ENCODE results near the gene PROM1.

Gene PROM1

DNA sequence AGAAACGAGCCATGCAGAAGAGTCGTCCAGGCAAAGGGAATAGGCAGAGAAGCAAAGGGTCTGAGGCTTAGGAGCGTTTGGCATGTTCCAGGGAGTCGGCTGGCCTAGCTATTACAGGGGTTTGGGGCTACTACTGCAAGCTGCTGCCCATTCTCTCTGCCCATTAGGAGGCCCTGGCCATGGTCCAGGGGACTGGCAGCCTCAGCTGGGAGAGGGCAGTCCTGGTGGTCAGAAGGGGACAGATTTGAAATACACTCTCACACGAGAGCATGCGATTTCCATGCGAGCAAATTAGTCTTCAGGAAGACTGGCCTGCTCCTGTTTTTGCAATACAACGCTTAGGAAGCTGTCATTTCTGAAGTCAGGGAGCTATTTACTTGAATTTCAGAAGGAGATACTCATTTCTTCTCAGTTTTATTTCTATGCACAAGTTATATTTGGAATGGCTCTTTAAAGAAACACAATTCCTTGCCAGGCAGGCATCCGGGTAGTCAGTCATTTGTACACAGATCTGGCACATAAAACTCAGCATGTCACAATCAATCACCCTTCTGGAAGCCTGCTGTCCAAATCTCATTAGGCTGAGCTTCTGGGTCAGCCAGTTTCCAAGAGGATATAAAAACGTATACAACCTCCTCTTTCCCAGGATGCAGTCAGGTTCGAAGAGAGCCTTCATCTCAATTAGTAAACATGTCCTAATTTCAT lies 27.0 kb downstream of the PROM1 start:
- TF ChIP-seq, protein P1, sequence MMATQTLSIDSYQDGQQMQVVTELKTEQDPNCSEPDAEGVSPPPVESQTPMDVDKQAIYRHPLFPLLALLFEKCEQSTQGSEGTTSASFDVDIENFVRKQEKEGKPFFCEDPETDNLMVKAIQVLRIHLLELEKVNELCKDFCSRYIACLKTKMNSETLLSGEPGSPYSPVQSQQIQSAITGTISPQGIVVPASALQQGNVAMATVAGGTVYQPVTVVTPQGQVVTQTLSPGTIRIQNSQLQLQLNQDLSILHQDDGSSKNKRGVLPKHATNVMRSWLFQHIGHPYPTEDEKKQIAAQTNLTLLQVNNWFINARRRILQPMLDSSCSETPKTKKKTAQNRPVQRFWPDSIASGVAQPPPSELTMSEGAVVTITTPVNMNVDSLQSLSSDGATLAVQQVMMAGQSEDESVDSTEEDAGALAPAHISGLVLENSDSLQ (IDR thresholded peaks at IDR 0.05): peak; percentile 87
- TF ChIP-seq ARNT (IDR thresholded peaks at IDR 0.05): no peak
- peak; percentile 27 for DNase-seq (ENCODE audit: extremely low spot score)
- ChIA-PET POLR2A (no interaction called here), CTCF (interaction anchor here (0.7 to 1.3 kb wide), 2 partner anchors 13 to 19 kb away, joined by 3 read pairs; no protein-coding TSS in a partner anchor)

DNA sequence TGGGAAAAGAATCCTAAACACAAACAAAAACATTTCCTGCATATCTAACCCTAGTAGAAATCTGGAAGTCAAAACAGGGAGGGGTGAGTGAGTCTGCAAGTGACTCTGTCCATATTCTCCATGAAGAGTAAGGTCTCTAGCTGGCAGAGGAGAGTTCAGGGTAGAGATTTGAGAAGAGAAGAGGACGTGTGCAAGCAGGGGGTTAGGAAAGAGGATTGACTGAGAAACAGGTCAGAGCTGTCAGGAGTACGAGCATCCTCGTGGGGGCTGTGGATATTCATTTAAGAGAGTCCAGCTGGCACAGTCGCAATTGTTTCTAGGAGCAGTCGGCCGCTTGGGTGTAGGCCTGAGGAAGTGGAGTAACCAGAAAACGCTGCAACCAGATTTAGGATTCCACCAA lies 27.9 kb downstream of the PROM1 start:
- CTCF ChIA-PET: no interaction called here
- POLR2A ChIA-PET: no interaction called here
- DNase-seq (ENCODE audit: extremely low spot score): no peak
- TF ChIP-seq SP1 (IDR thresholded peaks at IDR 0.05): no peak
- TF ChIP-seq, protein P1 (IDR thresholded peaks at IDR 0.05): no peak

DNA sequence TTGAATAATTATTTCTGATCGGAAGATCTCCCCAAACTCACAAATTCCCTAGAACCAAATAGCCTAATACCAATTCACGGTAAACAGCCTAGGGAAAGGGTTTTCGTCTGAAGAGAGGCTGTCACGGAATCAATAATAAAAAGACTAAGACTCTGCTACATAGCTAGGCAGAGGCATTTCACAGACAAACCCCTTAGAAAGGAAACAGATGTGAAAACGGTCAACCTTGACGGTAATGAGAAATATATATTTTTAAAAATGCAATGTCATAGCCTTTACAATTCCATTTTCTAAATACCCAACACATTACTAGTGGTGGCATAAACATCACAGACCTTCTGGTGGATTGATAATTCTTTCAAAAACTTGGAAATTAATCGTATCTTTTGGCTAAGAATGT lies 28.4 kb downstream of the PROM1 start:
- DNase-seq (ENCODE audit: extremely low spot score): no peak
- ChIA-PET POLR2A (no interaction called here), CTCF (no interaction called here)
- TF ChIP-seq ZNF384 (IDR thresholded peaks at IDR 0.05) (no peak), NFRKB (IDR thresholded peaks at IDR 0.05) (no peak), TARDBP (IDR thresholded peaks at IDR 0.05) (no peak), LEF1 (IDR thresholded peaks at IDR 0.05; ENCODE audit: borderline replicate concordance) (no peak), FOXA1 (IDR thresholded peaks at IDR 0.05) (no peak), CTBP1 (IDR thresholded peaks at IDR 0.05; ENCODE audit: borderline replicate concordance) (no peak), FOXM1 (IDR thresholded peaks at IDR 0.05; ENCODE audit: borderline replicate concordance) (no peak), ARNT (IDR thresholded peaks at IDR 0.05) (no peak), HDGF (IDR thresholded peaks at IDR 0.05; ENCODE audit: borderline replicate concordance) (no peak), SP1 (IDR thresholded peaks at IDR 0.05) (no peak), FOXK2 (IDR thresholded peaks at IDR 0.05) (no peak), BHLHE40 (IDR thresholded peaks at IDR 0.05; ENCODE audit: borderline replicate concordance) (no peak), L3MBTL2 (conservative IDR thresholded peaks at IDR 0.05) (no peak), ELF4 (IDR thresholded peaks at IDR 0.05) (no peak), SUZ12 (IDR thresholded peaks at IDR 0.05) (no peak)
- TF ChIP-seq, protein P1 (IDR thresholded peaks at IDR 0.05): no peak

DNA sequence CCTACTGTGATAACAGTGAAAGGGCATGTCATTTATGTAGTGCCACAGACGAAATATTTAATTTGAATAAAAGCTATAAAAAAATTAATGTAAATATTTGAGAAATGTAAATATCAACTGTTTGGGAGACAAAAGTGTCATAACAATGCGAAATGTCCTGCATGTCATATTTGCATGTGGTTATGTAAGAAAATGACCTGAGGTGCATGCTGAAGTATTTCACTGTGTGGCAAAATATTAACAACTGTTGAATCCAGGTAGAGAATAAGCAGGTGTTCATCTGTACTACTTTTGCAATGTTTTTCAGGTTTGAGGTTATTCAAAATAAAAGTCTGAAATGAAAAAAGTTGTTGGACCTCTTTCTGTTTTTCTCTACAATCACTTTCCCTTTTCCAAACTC lies 30.9 kb downstream of the PROM1 start:
- CTCF ChIA-PET: no interaction called here
- DNase-seq (ENCODE audit: extremely low spot score): no peak
- no peak for TF ChIP-seq FOXM1 (IDR thresholded peaks at IDR 0.05; ENCODE audit: borderline replicate concordance)
- no peak for TF ChIP-seq SP1 (IDR thresholded peaks at IDR 0.05)
- TF ChIP-seq FOXA1 (IDR thresholded peaks at IDR 0.05): no peak
- no peak for TF ChIP-seq L3MBTL2 (conservative IDR thresholded peaks at IDR 0.05)
- no peak for TF ChIP-seq ARNT (IDR thresholded peaks at IDR 0.05)
- TF ChIP-seq ZNF384 (IDR thresholded peaks at IDR 0.05): no peak
- TF ChIP-seq, protein P1 (IDR thresholded peaks at IDR 0.05): no peak
- no peak for TF ChIP-seq LEF1 (IDR thresholded peaks at IDR 0.05; ENCODE audit: borderline replicate concordance)
- no peak for TF ChIP-seq TARDBP (IDR thresholded peaks at IDR 0.05)
- no peak for TF ChIP-seq CTBP1 (IDR thresholded peaks at IDR 0.05; ENCODE audit: borderline replicate concordance)
- TF ChIP-seq NFRKB (IDR thresholded peaks at IDR 0.05): no peak
- TF ChIP-seq SUZ12 (IDR thresholded peaks at IDR 0.05): no peak
- TF ChIP-seq BHLHE40 (IDR thresholded peaks at IDR 0.05; ENCODE audit: borderline replicate concordance): no peak
- no peak for TF ChIP-seq ELF4 (IDR thresholded peaks at IDR 0.05)
- no peak for TF ChIP-seq FOXK2 (IDR thresholded peaks at IDR 0.05)
- TF ChIP-seq HDGF (IDR thresholded peaks at IDR 0.05; ENCODE audit: borderline replicate concordance): no peak
- POLR2A ChIA-PET: no interaction called here

DNA sequence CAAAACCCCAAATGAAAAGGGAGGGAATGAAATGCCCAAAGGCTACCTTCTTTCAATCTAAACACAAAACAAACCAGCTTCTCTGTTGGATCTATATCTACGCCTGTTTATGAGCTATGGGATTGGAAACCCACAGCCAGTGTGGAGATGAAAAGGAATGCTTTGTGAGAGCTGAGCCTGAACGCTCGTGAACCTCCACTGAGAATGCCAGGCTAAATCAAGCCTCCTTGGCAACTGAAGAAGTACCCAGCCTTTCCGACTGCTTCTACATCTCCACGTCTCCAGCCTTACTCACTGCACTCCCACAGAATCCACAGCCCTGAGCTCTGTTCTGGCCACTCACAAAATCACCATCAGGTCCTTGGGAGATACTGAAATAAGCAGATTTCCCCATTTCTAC lies 31.8 kb downstream of the PROM1 start:
- POLR2A ChIA-PET: no interaction called here
- TF ChIP-seq FOXM1 (IDR thresholded peaks at IDR 0.05; ENCODE audit: borderline replicate concordance) (no peak), CTBP1 (IDR thresholded peaks at IDR 0.05; ENCODE audit: borderline replicate concordance) (no peak), BHLHE40 (IDR thresholded peaks at IDR 0.05; ENCODE audit: borderline replicate concordance) (no peak), TARDBP (IDR thresholded peaks at IDR 0.05) (no peak)
- CTCF ChIA-PET: no interaction called here

DNA sequence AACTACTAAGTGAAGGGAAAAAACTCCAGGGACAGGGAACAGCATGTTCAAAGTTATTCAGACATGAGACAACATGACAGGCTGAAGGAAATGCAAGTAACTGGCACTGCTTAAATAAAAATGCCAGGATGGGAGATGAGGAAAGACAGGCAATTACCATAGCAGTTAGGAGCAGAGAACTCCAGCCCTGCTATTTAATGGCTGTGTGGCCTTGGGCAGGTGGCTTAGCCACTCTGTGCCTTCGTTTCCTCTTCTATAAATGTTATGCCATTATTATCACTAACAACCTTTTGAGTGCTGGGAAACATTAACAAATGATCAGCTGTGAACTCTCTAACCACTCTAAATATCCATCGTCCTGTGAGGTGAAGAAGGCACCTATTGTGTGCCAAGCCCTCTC lies 32.7 kb downstream of the PROM1 start:
- ChIA-PET POLR2A (no interaction called here), CTCF (no interaction called here)
- no peak for DNase-seq (ENCODE audit: extremely low spot score)
- no peak for TF ChIP-seq FOXA1 (IDR thresholded peaks at IDR 0.05)
- no peak for TF ChIP-seq ARNT (IDR thresholded peaks at IDR 0.05)
- TF ChIP-seq FOXM1 (IDR thresholded peaks at IDR 0.05; ENCODE audit: borderline replicate concordance): no peak
- no peak for TF ChIP-seq NFRKB (IDR thresholded peaks at IDR 0.05)
- TF ChIP-seq ELF4 (IDR thresholded peaks at IDR 0.05): no peak

More for the DNA sequence above, 31.8 kb downstream of the PROM1 start:
- no peak for DNase-seq (ENCODE audit: extremely low spot score)
